GM18517 (cell line): ENCODE results near the gene FAM163B.
"Not testable (repeated sequence)": the region's sequence is repeated elsewhere in the genome, so short reads cannot be mapped to it uniquely, and the experiment has no call there.

Experiments
- ATAC-seq: cut with Tn5 transposase; IDR thresholded peaks from one replicate; pipeline ENCODE4 v1.9.1; 2021; ENCODE audit warnings: mild to moderate bottlenecking, moderate library complexity; ENCODE audit not compliant: unreplicated experiment

FAM163B gene

DNA sequence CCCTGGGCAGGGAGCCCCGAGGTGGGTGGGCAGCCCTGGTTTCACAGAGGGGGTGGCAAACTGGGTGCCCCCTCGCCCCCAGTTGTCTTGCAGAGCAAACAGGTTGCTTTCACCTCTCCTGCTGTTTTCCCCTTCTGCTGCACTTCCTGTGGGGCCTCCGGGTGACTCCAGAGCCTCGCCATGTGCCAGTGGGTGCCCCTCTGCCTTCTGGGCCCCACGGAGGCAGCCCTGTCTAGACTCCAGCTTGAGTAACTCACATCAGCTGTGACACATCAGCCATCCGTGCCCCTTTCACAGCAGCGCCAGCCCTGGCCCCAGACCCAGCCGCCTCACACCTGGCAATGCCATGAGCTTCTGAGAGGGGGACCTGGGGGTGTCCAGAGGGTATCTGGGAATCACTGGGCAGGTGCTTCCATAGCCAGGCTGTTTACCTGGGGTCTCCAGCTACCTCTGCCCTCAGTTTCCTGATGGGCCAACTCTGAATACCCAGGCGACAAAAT lies 37.7 kb downstream of the FAM163B start:
- no peak for ATAC-seq

DNA sequence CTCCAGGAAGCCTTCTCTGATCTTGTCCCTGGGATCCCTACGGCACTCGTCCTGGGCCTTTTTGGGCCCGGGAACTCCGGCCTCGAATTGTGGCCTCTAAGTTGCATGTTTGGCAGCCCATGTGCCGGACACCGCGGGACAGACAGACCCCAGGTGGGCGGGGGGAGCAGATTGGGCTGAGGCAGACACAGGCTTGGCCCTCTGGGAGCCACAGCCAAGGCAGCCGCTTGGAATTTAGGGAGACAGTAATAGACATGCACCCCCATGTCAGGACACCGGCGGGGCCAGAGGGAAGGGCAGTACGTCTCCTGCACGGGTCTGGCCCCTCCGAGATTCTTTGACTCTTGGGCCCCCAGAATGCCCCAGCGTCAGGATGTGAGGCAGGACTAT lies 38.5 kb downstream of the FAM163B start:
- no peak for ATAC-seq

DNA sequence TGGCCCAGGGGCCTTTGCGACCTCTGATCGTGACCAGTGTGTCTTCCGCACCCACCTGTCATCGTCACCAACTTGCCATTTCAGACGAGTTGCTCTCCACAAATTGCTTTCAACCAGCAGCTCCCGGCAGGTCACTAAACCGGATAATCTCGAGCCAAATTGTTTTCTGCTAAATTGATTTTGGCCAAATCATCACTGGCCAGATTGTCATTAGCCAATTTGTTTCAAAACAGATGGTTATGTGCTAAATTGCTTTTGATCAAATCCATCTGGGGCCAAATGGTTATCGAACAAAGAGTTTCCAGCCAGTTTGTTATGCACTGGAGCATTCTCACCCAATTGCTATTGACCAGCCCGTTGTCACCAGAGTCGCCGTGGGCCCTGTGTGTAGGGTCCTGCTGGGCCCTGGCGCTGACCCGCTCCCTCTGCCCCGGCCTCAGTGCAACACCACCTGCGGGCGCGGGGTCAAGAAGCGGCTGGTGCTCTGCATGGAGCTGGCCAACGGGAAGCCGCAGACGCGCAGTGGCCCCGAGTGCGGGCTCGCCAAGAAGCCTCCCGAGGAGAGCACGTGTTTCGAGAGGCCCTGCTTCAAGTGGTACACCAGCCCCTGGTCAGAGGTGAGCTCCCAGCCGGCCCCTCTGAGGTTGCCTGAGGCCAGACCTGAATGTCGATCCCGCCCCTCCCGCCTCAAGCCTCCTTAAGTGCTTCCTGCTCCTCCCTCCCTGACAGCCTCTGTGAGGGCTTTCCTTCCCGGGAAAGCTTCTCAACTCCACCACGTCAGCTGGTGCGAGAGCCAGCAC lies 39.1 kb downstream of the FAM163B start:
- no peak for ATAC-seq

- no peak for ATAC-seq
These were observed 39.9 kb downstream of the FAM163B start for GRCh38 chr9:133569121-133569785.

DNA sequence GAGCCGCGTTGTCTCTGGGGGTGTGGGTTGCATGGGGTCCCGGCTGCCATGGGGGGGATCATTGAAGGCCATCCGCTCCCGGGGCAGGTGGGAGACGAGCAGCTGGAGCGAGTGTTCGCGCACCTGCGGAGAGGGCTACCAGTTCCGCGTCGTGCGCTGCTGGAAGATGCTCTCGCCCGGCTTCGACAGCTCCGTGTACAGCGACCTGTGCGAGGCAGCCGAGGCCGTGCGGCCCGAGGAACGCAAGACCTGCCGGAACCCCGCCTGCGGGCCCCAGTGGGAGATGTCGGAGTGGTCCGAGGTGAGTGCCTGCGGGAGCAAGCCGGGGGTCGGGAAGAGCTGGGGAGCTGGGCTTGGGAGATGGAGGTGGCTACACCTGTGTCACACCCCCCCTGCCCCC lies 41.0 kb downstream of the FAM163B start:
- ATAC-seq = no peak

GRCh38 chr9:133566817-133567216 lies 42.4 kb downstream of the FAM163B start:
- ATAC-seq = no peak

DNA sequence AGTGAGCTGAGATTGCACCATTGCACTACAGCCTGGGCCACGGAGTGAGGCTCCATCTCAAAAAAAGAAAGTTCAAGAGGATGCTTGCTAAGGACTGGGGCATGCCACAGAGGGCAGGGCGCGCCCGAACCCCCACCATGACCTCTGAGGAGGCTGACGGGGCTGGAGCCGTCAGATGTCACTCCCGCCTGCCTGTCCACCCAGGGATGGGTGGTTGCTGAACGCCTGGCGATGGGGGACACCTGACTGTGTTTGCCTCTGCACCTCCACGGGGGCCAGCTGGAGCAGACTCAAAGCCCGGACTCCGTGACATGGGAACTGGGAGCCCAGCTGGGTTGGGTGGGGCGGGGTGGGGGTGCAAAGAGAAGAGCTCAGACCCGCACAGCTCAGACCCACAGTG lies 42.8 kb downstream of the FAM163B start:
- no peak for ATAC-seq

DNA sequence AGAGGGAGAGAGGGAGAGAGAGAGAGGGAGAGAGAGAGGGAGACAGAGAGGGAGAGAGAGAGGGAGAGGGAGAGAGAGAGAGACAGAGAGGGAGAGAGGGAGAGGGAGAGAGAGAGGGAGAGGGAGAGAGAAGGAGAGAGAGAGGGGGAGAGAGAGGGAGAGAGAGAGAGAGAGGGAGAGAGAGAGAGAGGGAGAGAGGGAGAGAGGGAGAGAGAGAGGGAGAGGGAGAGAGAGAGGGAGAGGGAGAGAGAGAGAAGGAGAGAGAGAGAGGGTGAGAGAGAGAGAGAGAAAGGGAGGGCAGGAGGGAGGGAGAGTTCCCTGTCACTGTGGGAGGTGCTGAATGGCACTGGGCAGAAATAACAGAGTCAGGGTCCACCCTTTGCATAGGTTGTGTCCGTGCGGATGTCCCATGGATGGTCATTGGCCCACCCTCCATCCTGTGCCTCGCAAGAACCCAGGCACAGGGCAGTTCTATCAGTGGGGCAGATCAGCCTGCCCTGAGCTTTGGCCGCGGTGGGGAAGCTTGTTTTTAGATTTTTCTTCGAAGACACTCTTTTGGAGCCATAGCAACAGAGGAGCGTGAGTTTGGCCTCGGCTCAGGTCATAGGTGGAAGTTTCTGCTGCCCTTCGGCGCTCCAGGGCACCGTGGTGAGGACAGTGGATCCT lies 44.6 kb downstream of the FAM163B start:
- ATAC-seq = no peak

DNA sequence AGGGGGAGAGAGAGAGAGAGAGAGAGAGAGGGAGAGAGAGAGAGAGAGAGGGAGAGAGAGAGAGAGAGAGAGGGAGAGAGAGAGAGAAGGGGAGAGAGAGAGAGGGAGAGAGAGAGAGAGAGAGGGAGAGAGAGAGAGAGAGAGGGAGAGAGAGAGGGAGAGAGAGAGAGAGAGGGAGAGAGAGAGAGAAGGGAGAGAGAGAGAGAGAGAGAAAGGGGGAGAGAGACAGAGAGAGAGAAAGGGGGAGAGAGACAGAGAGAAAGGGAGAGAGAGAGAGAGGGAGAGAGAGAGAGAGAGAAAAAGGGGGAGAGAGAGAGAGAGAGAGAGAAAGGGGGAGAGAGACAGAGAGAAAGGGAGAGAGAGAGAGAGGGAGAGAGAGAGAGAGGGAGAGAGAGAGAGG lies 45.4 kb downstream of the FAM163B start:
- not testable (repeated sequence) for ATAC-seq

GRCh38 chr9:133563291-133563796 lies 45.8 kb downstream of the FAM163B start:
- ATAC-seq = no peak

- no peak for ATAC-seq
These were observed 46.4 kb downstream of the FAM163B start for GRCh38 chr9:133562611-133563290.

GRCh38 chr9:133561976-133562554 lies 47.1 kb downstream of the FAM163B start:
- no peak for ATAC-seq

GRCh38 chr9:133560944-133561343 lies 48.2 kb downstream of the FAM163B start:
- ATAC-seq = no peak

- ATAC-seq = no peak
These were observed 48.9 kb downstream of the FAM163B start for GRCh38 chr9:133560311-133560710.

DNA sequence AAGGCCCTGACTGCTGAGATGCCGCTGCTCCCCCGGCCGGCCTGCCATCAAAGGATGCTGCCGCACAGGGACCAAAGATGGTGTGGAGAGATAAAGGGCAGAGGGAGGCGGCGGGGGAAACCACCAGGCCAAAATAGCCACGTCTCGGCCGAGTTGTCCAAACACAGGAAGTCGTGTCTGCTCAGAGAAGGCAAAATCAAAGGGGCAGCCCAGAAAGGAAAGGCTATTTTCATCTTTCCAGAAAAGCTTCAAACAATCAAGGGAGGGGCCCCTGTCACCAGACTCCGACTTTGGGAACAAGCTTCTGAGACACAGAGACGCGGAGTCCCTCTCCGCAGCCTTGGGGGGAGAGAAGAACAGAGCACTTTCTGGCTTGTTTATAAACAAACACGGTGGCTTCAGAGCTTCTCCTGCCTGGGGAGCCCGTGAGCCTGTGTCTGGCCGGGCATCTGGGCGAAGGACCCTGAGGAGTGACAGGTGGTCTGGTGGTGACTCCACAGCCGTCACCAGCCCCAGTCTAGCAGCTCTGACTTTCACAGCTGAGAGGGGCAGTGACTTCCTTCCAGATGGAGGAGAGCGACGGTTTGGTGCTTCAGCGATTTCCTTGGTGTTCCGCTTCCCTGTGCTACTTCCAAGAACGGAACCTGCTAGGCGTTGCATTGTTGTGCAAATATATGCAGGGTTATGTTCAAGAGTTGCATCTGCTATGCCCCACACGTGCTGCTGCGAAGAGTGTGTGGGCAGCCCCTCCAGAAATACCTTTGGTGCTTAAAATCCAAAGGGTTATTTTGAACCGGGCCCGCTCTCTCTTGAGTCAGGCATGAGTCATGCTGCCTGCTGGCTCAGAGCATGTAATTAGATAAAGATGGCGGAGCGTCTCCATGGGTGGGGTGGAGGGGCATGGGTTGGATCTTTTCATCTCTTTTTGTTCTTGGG lies 50.7 kb downstream of the FAM163B start:
- ATAC-seq = no peak

- no peak for ATAC-seq
These were observed 51.6 kb downstream of the FAM163B start for GRCh38 chr9:133557581-133557980.

GRCh38 chr9:133556354-133556753 lies 52.8 kb downstream of the FAM163B start:
- no peak for ATAC-seq

DNA sequence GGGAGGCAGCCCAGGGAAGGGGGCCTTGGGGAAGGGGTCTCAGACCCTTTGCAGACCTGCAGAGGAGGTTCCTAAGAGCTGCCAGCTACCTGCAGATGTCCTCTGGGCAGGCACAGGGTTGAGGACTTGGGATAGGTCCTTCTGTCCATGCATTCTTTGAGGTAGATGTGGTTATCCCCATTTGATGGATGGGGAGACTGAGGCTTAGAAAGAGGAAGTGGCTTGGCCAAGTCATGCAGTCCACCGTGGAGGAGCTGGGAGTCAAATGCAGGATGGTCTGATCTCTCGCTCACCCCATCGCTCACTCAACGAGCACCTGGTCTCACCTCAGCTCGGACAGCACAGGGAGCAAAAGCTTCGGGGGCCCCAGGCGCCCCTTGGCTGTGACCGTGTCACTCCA lies 54.5 kb downstream of the FAM163B start:
- ATAC-seq = no peak

DNA sequence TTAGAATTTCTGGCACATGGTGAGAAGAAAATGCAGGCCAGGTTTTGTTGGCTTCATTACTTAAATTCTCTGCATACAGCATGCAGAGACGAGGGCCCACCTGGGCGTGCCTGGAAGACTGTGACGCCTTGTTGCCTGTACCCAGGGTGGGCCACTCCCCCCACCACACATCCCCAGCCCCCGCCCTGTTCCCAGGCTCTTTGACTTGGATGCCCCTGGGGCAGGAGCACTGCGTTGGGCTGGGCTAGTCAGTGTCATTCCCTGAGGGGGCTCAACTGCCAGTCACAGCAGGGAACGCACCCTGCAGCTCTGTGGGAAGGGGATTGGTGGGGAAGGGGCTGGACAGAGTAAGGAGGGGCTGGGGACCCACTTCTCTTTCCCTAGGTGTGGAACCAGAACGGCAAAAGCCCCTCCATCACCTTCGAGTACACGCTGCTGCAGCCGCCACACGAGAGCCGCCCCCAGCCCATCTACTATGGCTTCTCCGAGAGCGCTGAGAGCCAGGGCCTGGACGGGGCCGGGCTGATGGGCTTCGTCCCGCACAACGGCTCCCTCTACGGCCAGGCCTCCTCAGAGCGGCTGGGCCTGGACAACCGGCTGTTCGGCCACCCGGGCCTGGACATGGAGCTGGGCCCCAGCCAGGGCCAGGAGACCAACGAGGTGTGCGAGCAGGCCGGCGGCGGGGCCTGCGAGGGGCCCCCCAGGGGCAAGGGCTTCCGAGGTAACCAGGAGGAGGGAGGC lies 55.0 kb downstream of the FAM163B start:
- ATAC-seq = no peak
